Liver (tissue), 9 donors: ENCODE data around the gene ZCWPW1. TPM values are rescaled to one million over a fixed set of nuclear protein-coding genes. Genes with fewer than 3 reads are reported as not detected.

Experiments used
- DNase-seq: peaks from one replicate; pipeline ENCODE4 v3.0.0-alpha.2; 2017; ENCODE audit warnings: low spot score
- H3K27ac ChIP-seq, 2 donors: one replicate each; pipeline ENCODE4 v1.7.0; 2013; ENCODE audit warnings: inconsistent platforms in 2 of 2, low read length in 2 of 2, control low read depth in 1 of 2, low read depth in 1 of 2, mild to moderate bottlenecking in 1 of 2
- H3K27me3 ChIP-seq, 4 donors: one replicate each; pipeline versions ENCODE4 v1.6.1 to v1.7.0; 2013; ENCODE audit warnings: low read length in 3 of 4, inconsistent platforms in 1 of 4, mild to moderate bottlenecking in 1 of 4, moderate library complexity in 1 of 4; ENCODE audit not compliant: control insufficient read depth in 4 of 4, insufficient read depth in 4 of 4
- H3K36me3 ChIP-seq, 4 donors: one replicate each; pipeline versions ENCODE4 v1.6.1 to v1.7.0; 2013; ENCODE audit warnings: low read length in 3 of 4, mild to moderate bottlenecking in 3 of 4, low read depth in 1 of 4, moderate library complexity in 1 of 4; ENCODE audit not compliant: control insufficient read depth in 4 of 4, insufficient read depth in 3 of 4
- H3K4me1 ChIP-seq, 4 donors: one replicate each; pipeline versions ENCODE4 v1.6.1 to v1.7.0; 2013; ENCODE audit warnings: low read length in 3 of 4, mild to moderate bottlenecking in 3 of 4, moderate library complexity in 1 of 4; ENCODE audit not compliant: control insufficient read depth in 4 of 4, insufficient read depth in 4 of 4
- H3K4me3 ChIP-seq, 3 donors: one replicate each; pipeline versions ENCODE4 v1.6.1 to v1.7.0; 2013; ENCODE audit warnings: low read length in 3 of 3, control low read depth in 1 of 3, low read depth in 1 of 3, mild to moderate bottlenecking in 1 of 3
- H3K9ac ChIP-seq, 2 donors: one replicate each; pipeline ENCODE4 v1.7.0; 2013; ENCODE audit warnings: low read length in 2 of 2, mild to moderate bottlenecking in 2 of 2, moderate library complexity in 2 of 2, control low read depth in 1 of 2, low read depth in 1 of 2
- H3K9me3 ChIP-seq, 4 donors: one replicate each; pipeline versions ENCODE4 v1.6.1 to v1.7.0; 2013; ENCODE audit warnings: low read length in 3 of 4; ENCODE audit not compliant: control insufficient read depth in 4 of 4
- ATF3 ChIP-seq: IDR thresholded peaks from 2 replicates; pipeline ENCODE4 v1.6.1; 2016; ENCODE audit warnings: antibody characterized with exemption
- CTCF ChIP-seq: fragments of 150-350 bp; IDR thresholded peaks from 2 replicates; pipeline ENCODE4 v1.5.1; 2017; ENCODE audit warnings: improper control_type of control experiment, low read depth, low read length; ENCODE audit not compliant: missing input control
- EGR1 ChIP-seq, 2 donors: IDR thresholded peaks; 2 replicates each; pipeline ENCODE4 v1.6.1; 2016 to 2018; ENCODE audit warnings: antibody characterized with exemption in 2 of 2, low read depth in 2 of 2
- FOXA1 ChIP-seq: IDR thresholded peaks from 2 replicates; pipeline ENCODE4 v1.6.1; 2016; ENCODE audit warnings: antibody characterized with exemption
- FOXA2 ChIP-seq: IDR thresholded peaks from 2 replicates; pipeline ENCODE4 v1.6.1; 2016; ENCODE audit warnings: antibody characterized with exemption
- GABPA ChIP-seq, 2 donors: IDR thresholded peaks in 1 of 2; conservative IDR thresholded peaks in 1 of 2; 2 replicates each; pipeline ENCODE4 v1.6.1; 2016; ENCODE audit warnings: antibody characterized with exemption in 2 of 2, mild to moderate bottlenecking in 1 of 2, moderate library complexity in 1 of 2
- HNF4A ChIP-seq, 2 donors: conservative IDR thresholded peaks; 2 replicates each; pipeline ENCODE4 v1.6.1; 2016; ENCODE audit warnings: antibody characterized with exemption in 2 of 2, mild to moderate bottlenecking in 2 of 2
- HNF4G ChIP-seq: IDR thresholded peaks from 2 replicates; pipeline ENCODE4 v1.6.1; 2016; ENCODE audit warnings: antibody characterized with exemption
- JUND ChIP-seq, 2 donors: IDR thresholded peaks; 2 replicates each; pipeline ENCODE4 v1.6.1; 2016; ENCODE audit warnings: antibody characterized with exemption in 2 of 2
- MAX ChIP-seq: IDR thresholded peaks from 2 replicates; pipeline ENCODE4 v1.6.1; 2016; ENCODE audit warnings: antibody characterized with exemption
- NR2F2 ChIP-seq: IDR thresholded peaks from 2 replicates; pipeline ENCODE4 v1.6.1; 2016; ENCODE audit warnings: antibody characterized with exemption
- RAD21 ChIP-seq, 2 donors: IDR thresholded peaks; 2 replicates each; pipeline ENCODE4 v1.6.1; 2016; ENCODE audit warnings: antibody characterized with exemption in 2 of 2, mild to moderate bottlenecking in 2 of 2
- REST ChIP-seq: IDR thresholded peaks from 2 replicates; pipeline ENCODE4 v1.6.1; 2016; ENCODE audit warnings: antibody characterized with exemption, mild to moderate bottlenecking
- RXRA ChIP-seq, 2 donors: IDR thresholded peaks; 2 replicates each; pipeline ENCODE4 v1.6.1; 2017 to 2018; ENCODE audit warnings: antibody characterized with exemption in 2 of 2, mild to moderate bottlenecking in 1 of 2
- SP1 ChIP-seq: IDR thresholded peaks from 2 replicates; pipeline ENCODE4 v1.6.1; 2018; ENCODE audit warnings: antibody characterized with exemption, mild to moderate bottlenecking
- TAF1 ChIP-seq: conservative IDR thresholded peaks from 2 replicates; pipeline ENCODE4 v1.6.1; 2016; ENCODE audit warnings: antibody characterized with exemption, mild to moderate bottlenecking
- YY1 ChIP-seq: IDR thresholded peaks from 2 replicates; pipeline ENCODE4 v1.6.1; 2016; ENCODE audit warnings: antibody characterized with exemption, mild to moderate bottlenecking
- ZBTB33 ChIP-seq: IDR thresholded peaks from 2 replicates; pipeline ENCODE4 v1.6.1; 2016; ENCODE audit warnings: antibody characterized with exemption
- WGBS: extraction: QIAGEN DNeasy Blood & Tissue Kit; methylation state at CpG from one replicate; pipeline ENCODE4 v1.1.7; 2013; 5-methylcytosine and 5-hydroxymethylcytosine counted together
- polyA plus RNA-seq, 2 donors: library from polyadenylated mRNA; stranded (reverse) in 1 of 2; unstranded in 1 of 2; fragments of 200-250 nt in 1 of 2; fragments of >200 nt in 1 of 2; fragmentation: Nextera tagmentation in 1 of 2; extraction: Ambion mirVana in 1 of 2; gene quantifications; one replicate each; pipeline versions ENCODE4 v1.2.1 to v1.2.3, GENCODE V29; 2013 to 2015
- total RNA-seq, 2 donors: library from RNA; depleted of rRNA; stranded (reverse); fragments of >200 nt; gene quantifications; one replicate each; pipeline ENCODE4 v1.2.3, GENCODE V29; 2014
- donor health status: healthy.
- donor health status: healthy.
- donor health status: healthy.
- donor health status: healthy.
- donor health status: healthy.

Gene ZCWPW1
- total and polyA plus RNA-seq, 4 donors, result 1.4 to 3.3 (median 2.8) TPM

- no peak for TF ChIP-seq NR2F2
- TF ChIP-seq SP1, result no peak
- no peak for TF ChIP-seq FOXA2
- no peak for TF ChIP-seq FOXA1
- no peak for TF ChIP-seq ZBTB33
- TF ChIP-seq HNF4A (conservative IDR thresholded peaks at IDR 0.05), result no peak
- TF ChIP-seq REST, result no peak
- TF ChIP-seq EGR1 (IDR thresholded peaks at IDR 0.05; ENCODE audit: low read depth in 2 of 2), result no peak
- no peak for TF ChIP-seq HNF4G
- no peak for TF ChIP-seq MAX
- TF ChIP-seq CTCF, result no peak
- no peak for TF ChIP-seq ATF3
- TF ChIP-seq JUND (IDR thresholded peaks at IDR 0.05), result no peak
- no peak for TF ChIP-seq RXRA (IDR thresholded peaks at IDR 0.05)
- TF ChIP-seq GABPA (IDR thresholded peaks at IDR 0.05 in 1 of 2, conservative IDR thresholded peaks at IDR 0.05 in 1 of 2), result no peak
- no peak for TF ChIP-seq RAD21 (IDR thresholded peaks at IDR 0.05)
- no peak for TF ChIP-seq TAF1
- TF ChIP-seq YY1, result no peak
- Histone ChIP-seq H3K27ac (no peak overlapping the region), H3K4me3 (no peak overlapping the region), H3K4me1 (peaks cover 5 to 15% (median 11%) of the 10 kb centered on the region in 4 donors), H3K27me3 (no peaks in the 10 kb centered on the region), H3K9ac (no peak overlapping the region), H3K9me3 (no peaks in the 10 kb centered on the region), H3K36me3 (peaks cover 0 to 3% (median 0%) of the 10 kb centered on the region in 4 donors)
- WGBS, result 82% methylated on average over 22 of the region's 22 CpGs
- no peak for DNase-seq
These were observed 39.3 kb upstream of the ZCWPW1 start for GRCh38 chr7:100467638-100468373.
